ENCODE measurements around the gene B3GAT1.

DNA sequence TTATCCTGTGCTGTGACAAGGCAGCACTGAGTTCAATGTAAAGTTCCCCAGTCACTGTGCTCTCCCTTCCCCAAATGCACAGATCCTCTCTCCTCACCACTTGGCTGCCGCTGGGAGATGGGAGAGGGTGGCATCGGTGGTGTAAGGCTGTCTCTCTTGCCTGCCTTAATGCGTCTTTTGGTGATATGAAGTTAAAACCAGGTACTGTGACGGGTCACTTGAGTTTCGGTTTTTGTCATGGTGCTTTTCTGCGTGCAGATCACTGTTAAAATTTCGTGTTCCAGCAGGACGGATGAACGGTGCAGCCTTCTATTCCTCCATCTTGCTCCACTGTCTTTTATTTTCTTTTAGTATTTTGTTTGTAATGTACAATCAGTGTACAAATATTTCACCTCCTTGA is 61.7 kb downstream of the B3GAT1 start:
- TF ChIP-seq POLR2A (IDR thresholded peaks at IDR 0.05; ENCODE audit: low read depth) (no peak), POLR2AphosphoS5 (IDR thresholded peaks at IDR 0.05) (no peak), EP300 (IDR thresholded peaks at IDR 0.05) (no peak)
- TF ChIP-seq, protein P1, sequence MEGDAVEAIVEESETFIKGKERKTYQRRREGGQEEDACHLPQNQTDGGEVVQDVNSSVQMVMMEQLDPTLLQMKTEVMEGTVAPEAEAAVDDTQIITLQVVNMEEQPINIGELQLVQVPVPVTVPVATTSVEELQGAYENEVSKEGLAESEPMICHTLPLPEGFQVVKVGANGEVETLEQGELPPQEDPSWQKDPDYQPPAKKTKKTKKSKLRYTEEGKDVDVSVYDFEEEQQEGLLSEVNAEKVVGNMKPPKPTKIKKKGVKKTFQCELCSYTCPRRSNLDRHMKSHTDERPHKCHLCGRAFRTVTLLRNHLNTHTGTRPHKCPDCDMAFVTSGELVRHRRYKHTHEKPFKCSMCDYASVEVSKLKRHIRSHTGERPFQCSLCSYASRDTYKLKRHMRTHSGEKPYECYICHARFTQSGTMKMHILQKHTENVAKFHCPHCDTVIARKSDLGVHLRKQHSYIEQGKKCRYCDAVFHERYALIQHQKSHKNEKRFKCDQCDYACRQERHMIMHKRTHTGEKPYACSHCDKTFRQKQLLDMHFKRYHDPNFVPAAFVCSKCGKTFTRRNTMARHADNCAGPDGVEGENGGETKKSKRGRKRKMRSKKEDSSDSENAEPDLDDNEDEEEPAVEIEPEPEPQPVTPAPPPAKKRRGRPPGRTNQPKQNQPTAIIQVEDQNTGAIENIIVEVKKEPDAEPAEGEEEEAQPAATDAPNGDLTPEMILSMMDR (IDR thresholded peaks at IDR 0.05): no peak
